LNCaP clone FGC (cell line): ENCODE measurements around the gene MAP2K6.

Experiments
- DNase-seq: peaks from one replicate; pipeline ENCODE4 v3.0.0-alpha.2; 2011; ENCODE audit warnings: low read depth
- H3K4me3 ChIP-seq: 2 replicates; pipeline ENCODE4 v1.5.1; 2011; ENCODE audit warnings: mild to moderate bottlenecking, low read depth, low read length, control low read depth
- TF ChIP-seq, protein P1 (sequence below): IDR thresholded peaks from 2 replicates; pipeline ENCODE4 v1.5.1; 2012; ENCODE audit warnings: mild to moderate bottlenecking; ENCODE audit not compliant: control insufficient read depth, insufficient read depth; ENCODE audit errors: extremely low read depth

MAP2K6 gene

DNA sequence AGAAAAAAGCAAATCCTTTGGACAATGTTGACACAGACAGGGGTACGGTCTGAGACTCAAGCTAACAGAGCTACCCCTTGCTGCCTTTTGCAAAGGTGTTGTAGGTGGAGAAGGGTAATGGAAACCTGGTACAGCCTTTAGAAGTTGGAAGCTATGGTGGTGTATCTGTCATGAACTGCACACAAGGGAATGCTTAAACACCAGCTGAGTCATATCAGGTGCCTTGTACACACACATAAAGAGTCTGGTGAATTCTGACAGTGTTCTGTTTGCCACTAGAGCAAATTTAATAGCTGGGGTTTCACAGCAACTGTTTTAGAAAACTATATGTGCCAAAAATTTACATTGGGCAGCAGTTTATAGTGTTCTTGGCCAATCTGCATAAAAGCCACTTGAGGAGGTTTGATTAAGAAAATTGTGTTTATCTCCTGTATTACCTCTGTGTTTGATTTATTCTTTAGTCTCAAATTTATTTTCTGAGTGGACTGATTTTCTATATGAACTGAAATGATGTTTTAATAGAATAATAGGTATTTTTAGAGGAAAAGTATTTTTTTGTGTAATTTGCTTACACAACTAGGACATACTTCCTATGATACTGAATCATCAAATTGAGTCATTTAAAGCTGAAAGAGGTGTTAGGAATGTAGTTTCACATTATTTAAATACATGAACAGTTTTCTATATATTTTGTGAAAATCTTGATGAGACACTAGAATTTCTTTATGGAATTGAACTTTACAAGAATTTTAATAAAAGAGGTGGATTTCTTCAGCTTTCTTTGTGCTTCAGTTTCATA, 136.9 kb downstream of the MAP2K6 start:
- no peak for DNase-seq
- no peak overlapping the region for H3K4me3 ChIP-seq
- TF ChIP-seq, protein P1, sequence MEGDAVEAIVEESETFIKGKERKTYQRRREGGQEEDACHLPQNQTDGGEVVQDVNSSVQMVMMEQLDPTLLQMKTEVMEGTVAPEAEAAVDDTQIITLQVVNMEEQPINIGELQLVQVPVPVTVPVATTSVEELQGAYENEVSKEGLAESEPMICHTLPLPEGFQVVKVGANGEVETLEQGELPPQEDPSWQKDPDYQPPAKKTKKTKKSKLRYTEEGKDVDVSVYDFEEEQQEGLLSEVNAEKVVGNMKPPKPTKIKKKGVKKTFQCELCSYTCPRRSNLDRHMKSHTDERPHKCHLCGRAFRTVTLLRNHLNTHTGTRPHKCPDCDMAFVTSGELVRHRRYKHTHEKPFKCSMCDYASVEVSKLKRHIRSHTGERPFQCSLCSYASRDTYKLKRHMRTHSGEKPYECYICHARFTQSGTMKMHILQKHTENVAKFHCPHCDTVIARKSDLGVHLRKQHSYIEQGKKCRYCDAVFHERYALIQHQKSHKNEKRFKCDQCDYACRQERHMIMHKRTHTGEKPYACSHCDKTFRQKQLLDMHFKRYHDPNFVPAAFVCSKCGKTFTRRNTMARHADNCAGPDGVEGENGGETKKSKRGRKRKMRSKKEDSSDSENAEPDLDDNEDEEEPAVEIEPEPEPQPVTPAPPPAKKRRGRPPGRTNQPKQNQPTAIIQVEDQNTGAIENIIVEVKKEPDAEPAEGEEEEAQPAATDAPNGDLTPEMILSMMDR = no peak

DNA sequence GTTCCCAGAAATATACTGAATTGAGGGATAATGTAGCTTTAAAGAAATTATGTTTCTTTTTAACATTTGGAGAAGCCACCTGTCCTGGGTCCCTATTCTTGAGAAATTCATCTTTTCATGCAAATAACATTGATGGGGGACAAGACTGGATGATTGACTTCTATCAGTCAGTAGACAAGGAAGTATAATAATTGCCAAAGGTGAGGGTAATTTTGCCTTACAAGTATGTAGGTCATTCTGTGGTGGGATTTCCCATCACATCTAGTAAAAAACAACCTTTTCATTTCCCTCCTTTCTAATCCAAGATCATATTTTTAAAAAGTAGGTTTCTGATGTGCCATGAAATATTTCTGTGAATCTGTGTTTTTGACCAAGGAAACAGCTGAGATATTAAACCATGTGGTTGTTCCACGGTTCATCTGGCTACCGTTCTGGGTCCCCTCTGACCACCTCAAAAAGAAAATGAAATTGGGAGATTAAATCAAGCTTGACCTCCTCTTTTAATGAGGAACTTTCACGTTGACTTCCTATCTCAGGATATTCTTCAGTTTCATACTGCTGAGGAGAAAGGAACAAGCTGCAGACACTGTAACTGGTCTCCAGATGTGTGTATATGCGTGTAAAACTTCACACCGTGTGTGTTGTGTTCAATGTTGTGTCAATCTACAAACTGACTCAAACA, 138.6 kb downstream of the MAP2K6 start:
- H3K4me3 ChIP-seq = no peak overlapping the region
- DNase-seq = no peak
- TF ChIP-seq, protein P1 = no peak

DNA sequence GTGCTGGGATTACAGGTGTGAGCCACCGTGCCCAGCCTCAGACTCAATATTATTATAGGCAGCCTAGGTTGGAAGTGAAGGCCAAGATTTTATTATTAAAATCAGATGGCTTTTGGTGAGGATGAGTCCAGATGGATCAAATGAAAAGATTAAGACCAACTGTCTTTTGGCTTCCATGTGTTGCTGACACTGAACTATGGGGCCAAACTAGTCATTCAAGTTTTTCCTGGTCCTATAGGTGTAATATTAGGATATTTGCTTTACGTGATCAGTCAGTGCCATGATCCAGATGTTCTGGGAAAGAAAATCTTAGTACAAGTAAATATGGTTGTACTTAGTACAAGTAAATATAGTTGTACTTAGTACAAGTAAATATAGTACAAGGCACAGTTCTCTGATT, 140.6 kb downstream of the MAP2K6 start:
- no peak overlapping the region for H3K4me3 ChIP-seq
- TF ChIP-seq, protein P1 = no peak
- peak; percentile 84 for DNase-seq

DNA sequence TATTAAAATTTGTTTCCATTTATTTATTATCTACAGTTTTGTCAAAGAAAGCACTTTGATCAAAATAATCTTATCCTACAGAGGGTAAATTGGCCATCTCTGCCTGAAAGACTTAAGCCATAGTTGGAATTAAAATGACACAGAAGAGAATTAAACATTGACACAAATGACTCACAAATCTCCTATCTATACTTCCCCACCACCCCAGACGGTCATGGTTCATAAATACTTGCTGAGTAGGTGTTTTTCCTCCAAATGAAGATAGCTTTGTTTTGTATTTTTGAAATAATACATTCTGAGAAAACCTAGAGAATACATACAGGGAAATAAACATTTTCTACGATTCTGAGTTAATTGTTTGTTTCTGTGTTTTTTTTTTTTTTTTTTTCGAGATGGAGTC, 142.8 kb downstream of the MAP2K6 start:
- no peak for DNase-seq
- TF ChIP-seq, protein P1 = no peak
- H3K4me3 ChIP-seq = no peak overlapping the region

DNA sequence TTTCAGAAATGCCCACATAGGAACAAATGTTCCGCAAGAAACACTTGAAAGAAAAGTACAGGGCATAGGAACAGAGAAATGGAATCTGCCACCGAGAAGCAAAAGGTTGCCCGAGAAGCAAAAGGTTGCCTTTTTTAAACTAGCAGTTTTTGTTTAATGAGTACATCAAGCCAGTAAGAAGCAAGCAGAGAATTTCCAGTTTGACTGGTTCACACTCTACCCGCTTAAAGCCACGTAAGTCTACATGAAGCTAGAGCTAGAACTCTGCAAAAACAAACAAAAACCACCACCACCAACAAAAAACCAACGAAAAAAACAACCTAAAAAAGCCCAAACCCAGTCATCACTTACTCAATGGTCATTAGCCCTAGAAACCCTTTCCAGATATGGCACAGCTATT, 144.3 kb downstream of the MAP2K6 start:
- TF ChIP-seq, protein P1 = no peak
- H3K4me3 ChIP-seq = no peak overlapping the region
- no peak for DNase-seq

DNA sequence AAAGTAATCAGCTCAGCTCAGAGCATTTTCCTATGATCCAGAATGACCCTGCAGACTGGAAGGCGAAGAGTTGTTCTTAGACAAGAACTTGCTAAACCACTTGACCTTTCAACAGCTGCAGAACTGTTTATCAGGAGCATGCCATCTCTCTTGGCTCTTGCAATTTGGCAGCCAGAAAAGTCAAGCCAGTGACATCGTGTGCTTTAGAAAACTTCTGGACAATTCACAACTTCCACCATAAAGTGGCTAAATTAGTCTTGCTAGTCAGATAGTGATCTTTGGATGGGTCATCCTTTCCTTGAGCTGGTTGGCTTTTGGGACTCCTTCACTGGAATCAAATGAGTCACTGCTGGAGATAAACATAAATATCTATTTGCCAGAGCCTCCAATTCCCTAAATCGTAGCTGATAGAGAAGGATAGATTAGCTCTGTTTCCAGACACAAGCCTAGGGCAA, 146.5 kb downstream of the MAP2K6 start:
- peak; percentile 85 for DNase-seq
- TF ChIP-seq, protein P1 = no peak
- H3K4me3 ChIP-seq = no peak overlapping the region
